ENCODE results near the gene STX3. TPM values are rescaled to one million over a fixed set of nuclear protein-coding genes. Genes with fewer than 3 reads are reported as not detected.

STX3 gene
- total and polyA plus RNA-seq, 2 experiments from 2014 or later = 19.0 to 65.5 TPM

DNA sequence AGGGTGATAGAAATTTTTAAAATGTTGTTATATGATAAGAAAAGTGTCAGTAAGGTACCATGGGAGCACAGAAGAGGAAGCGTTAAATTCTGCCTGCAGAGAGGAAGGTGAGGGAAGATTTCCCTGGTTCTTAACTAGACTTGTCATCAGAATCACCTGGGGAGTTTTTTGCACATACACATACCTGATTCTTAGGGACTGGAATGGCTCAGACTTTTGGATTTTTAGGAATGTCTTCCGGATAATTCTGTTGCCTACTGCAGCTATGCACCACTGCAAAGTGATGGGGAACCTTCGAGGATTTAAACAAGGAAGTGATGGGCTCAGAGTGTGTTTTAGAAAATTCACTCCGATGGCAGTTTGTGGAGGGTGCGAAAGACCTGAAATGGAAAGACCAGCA, 21.9 kb downstream of the STX3 start:
- Histone ChIP-seq H3K27ac (ENCODE audit: low read depth) (no peak overlapping the region), H3K36me3 (ENCODE audit: insufficient read depth) (no peaks in the 10 kb centered on the region; the same call in 1 of the 2 replicates), H3F3A (replicated peaks; ENCODE audit: low read depth) (no peaks in the 10 kb centered on the region), H3K27me3 (ENCODE audit: insufficient read depth) (no peaks in the 10 kb centered on the region), H3K4me2 (no peak overlapping the region), H3K79me2 (replicated peaks; ENCODE audit: insufficient read depth) (peaks cover 6% of the 10 kb centered on the region; the same call in 1 of the 2 replicates), H3K4me3 (no peak overlapping the region), H3K4me1 (ENCODE audit: insufficient read depth) (peaks cover under 1% of the 10 kb centered on the region; the same call in 1 of the 2 replicates), H3K9me2 (ENCODE audit: insufficient read depth) (0 out of 2 replicates have a peak, but pooled peaks cover 5% of the 10 kb centered on the region), H4K20me1 (replicated peaks; ENCODE audit: insufficient read depth) (peaks cover 32% of the 10 kb centered on the region), H2AFZ (no peak overlapping the region)
- ATAC-seq = no peak
- no peak for DNase-seq (ENCODE audit: low spot score)
- Mint-ChIP-seq H3K27ac (no peak overlapping the region), H3K9me3 (no peaks in the 10 kb centered on the region), H3K4me1 (no peaks in the 10 kb centered on the region; the same call in 1 of the 3 replicates), H3K27me3 (ENCODE audit: insufficient read depth, low read depth, poor library complexity) (peaks cover 3% of the 10 kb centered on the region), H3K36me3 (ENCODE audit: low read depth) (peaks cover 40% of the 10 kb centered on the region), H3K4me3 (no peak overlapping the region)
- TF ChIP-seq ZNF331 (CRISPR knock-in tag; IDR thresholded peaks at IDR 0.05; ENCODE audit: low read depth) (no peak), EZH2phosphoT487 (IDR thresholded peaks at IDR 0.05; ENCODE audit: unreplicated experiment) (no peak), POLR2AphosphoS5 (IDR thresholded peaks at IDR 0.05; ENCODE audit: low read depth) (no peak), ETS1 (IDR thresholded peaks at IDR 0.05) (no peak), NANOG (IDR thresholded peaks at IDR 0.05; ENCODE audit: borderline replicate concordance) (no peak), JUNB (IDR thresholded peaks at IDR 0.05; ENCODE audit: unreplicated experiment) (no peak), CTCF (conservative IDR thresholded peaks at IDR 0.05; ENCODE audit: low read depth in 2 of 2) (no peak), EZH2 (IDR thresholded peaks at IDR 0.05; ENCODE audit: low read depth, unreplicated experiment) (no peak), ZNF114 (CRISPR knock-in tag; IDR thresholded peaks at IDR 0.05) (no peak), STAT1 (IDR thresholded peaks at IDR 0.05; ENCODE audit: unreplicated experiment) (no peak), CREB1 (CRISPR knock-in tag; IDR thresholded peaks at IDR 0.05; ENCODE audit: low read depth) (no peak)
- TF ChIP-seq, protein P1, sequence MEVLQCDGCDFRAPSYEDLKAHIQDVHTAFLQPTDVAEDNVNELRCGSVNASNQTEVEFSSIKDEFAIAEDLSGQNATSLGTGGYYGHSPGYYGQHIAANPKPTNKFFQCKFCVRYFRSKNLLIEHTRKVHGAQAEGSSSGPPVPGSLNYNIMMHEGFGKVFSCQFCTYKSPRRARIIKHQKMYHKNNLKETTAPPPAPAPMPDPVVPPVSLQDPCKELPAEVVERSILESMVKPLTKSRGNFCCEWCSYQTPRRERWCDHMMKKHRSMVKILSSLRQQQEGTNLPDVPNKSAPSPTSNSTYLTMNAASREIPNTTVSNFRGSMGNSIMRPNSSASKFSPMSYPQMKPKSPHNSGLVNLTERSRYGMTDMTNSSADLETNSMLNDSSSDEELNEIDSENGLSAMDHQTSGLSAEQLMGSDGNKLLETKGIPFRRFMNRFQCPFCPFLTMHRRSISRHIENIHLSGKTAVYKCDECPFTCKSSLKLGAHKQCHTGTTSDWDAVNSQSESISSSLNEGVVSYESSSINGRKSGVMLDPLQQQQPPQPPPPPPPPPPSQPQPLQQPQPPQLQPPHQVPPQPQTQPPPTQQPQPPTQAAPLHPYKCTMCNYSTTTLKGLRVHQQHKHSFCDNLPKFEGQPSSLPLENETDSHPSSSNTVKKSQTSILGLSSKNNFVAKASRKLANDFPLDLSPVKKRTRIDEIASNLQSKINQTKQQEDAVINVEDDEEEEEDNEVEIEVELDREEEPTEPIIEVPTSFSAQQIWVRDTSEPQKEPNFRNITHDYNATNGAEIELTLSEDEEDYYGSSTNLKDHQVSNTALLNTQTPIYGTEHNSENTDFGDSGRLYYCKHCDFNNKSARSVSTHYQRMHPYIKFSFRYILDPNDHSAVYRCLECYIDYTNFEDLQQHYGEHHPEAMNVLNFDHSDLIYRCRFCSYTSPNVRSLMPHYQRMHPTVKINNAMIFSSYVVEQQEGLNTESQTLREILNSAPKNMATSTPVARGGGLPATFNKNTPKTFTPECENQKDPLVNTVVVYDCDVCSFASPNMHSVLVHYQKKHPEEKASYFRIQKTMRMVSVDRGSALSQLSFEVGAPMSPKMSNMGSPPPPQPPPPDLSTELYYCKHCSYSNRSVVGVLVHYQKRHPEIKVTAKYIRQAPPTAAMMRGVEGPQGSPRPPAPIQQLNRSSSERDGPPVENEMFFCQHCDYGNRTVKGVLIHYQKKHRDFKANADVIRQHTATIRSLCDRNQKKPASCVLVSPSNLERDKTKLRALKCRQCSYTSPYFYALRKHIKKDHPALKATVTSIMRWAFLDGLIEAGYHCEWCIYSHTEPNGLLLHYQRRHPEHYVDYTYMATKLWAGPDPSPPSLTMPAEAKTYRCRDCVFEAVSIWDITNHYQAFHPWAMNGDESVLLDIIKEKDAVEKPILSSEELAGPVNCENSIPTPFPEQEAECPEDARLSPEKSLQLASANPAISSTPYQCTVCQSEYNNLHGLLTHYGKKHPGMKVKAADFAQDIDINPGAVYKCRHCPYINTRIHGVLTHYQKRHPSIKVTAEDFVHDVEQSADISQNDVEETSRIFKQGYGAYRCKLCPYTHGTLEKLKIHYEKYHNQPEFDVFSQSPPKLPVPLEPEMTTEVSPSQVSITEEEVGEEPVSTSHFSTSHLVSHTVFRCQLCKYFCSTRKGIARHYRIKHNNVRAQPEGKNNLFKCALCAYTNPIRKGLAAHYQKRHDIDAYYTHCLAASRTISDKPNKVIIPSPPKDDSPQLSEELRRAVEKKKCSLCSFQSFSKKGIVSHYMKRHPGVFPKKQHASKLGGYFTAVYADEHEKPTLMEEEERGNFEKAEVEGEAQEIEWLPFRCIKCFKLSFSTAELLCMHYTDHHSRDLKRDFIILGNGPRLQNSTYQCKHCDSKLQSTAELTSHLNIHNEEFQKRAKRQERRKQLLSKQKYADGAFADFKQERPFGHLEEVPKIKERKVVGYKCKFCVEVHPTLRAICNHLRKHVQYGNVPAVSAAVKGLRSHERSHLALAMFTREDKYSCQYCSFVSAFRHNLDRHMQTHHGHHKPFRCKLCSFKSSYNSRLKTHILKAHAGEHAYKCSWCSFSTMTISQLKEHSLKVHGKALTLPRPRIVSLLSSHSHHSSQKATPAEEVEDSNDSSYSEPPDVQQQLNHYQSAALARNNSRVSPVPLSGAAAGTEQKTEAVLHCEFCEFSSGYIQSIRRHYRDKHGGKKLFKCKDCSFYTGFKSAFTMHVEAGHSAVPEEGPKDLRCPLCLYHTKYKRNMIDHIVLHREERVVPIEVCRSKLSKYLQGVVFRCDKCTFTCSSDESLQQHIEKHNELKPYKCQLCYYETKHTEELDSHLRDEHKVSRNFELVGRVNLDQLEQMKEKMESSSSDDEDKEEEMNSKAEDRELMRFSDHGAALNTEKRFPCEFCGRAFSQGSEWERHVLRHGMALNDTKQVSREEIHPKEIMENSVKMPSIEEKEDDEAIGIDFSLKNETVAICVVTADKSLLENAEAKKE (CRISPR knock-in tag; IDR thresholded peaks at IDR 0.05) = no peak
- TF ChIP-seq, protein P2, sequence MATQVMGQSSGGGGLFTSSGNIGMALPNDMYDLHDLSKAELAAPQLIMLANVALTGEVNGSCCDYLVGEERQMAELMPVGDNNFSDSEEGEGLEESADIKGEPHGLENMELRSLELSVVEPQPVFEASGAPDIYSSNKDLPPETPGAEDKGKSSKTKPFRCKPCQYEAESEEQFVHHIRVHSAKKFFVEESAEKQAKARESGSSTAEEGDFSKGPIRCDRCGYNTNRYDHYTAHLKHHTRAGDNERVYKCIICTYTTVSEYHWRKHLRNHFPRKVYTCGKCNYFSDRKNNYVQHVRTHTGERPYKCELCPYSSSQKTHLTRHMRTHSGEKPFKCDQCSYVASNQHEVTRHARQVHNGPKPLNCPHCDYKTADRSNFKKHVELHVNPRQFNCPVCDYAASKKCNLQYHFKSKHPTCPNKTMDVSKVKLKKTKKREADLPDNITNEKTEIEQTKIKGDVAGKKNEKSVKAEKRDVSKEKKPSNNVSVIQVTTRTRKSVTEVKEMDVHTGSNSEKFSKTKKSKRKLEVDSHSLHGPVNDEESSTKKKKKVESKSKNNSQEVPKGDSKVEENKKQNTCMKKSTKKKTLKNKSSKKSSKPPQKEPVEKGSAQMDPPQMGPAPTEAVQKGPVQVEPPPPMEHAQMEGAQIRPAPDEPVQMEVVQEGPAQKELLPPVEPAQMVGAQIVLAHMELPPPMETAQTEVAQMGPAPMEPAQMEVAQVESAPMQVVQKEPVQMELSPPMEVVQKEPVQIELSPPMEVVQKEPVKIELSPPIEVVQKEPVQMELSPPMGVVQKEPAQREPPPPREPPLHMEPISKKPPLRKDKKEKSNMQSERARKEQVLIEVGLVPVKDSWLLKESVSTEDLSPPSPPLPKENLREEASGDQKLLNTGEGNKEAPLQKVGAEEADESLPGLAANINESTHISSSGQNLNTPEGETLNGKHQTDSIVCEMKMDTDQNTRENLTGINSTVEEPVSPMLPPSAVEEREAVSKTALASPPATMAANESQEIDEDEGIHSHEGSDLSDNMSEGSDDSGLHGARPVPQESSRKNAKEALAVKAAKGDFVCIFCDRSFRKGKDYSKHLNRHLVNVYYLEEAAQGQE (IDR thresholded peaks at IDR 0.05; ENCODE audit: unreplicated experiment) = no peak
